Measurements from ENCODE around the gene CCR7.
"Not testable (repeated sequence)": the region's sequence is repeated elsewhere in the genome, so short reads cannot be mapped to it uniquely, and the experiment has no call there.

The CCR7 gene

DNA sequence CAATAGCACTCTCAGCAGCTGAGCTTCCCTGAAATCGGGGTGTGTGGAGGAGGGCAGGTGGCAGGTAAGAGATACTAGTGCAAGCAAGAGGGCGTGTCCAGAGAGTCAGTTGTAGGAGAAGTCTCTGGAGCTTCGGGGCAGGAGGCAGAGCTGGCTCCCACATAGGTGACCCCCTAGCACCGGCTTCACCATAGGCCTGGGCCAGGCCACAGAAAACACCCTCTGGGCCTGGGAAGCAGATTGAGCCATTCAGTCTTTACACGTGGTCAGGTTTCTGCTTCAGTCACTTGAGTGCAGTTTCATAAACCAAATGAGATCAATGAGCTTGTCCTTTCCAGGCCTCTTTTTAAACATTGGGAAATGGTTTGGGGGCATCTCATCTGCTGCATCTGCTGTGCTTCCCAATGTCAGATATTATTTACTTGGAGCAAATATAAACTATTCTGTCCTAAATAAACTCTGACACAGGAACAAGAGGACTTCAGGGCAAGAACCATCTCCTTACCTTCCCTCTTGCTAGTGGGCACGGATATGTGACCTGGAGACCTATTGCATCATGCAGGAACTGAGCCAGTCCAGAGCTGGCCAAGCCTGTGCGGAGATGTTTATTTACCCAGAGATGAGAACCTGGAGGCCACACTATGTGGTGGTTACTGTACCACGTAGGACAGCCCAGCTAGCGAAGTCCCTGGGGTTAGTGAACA is 16.1 kb downstream of the CCR7 start:
- no peak for DNase-seq

DNA sequence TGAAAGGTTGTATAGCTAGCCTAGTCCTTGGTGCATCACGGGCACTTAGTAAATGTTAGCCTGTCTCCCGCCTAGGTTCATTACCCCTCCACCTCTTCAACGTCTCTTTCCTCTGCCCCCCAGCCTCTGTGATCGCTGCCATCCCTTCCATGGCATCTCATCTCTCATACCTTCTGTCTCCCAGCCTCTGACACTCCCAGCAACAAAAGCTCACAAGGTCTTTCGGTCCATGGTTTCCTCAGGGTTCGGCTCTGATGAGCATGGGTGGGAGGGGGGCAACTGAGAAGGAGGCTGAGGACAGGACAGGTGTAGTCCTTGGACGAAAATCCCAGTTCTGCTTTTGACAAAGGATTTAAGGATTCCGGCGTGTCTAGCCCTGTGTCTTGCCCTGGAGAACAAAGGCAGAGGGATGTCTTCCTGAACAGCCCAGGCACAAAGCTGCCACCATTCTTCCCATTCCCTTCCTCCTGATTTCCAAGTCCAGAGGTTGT is 16.7 kb downstream of the CCR7 start:
- no peak for DNase-seq

DNA sequence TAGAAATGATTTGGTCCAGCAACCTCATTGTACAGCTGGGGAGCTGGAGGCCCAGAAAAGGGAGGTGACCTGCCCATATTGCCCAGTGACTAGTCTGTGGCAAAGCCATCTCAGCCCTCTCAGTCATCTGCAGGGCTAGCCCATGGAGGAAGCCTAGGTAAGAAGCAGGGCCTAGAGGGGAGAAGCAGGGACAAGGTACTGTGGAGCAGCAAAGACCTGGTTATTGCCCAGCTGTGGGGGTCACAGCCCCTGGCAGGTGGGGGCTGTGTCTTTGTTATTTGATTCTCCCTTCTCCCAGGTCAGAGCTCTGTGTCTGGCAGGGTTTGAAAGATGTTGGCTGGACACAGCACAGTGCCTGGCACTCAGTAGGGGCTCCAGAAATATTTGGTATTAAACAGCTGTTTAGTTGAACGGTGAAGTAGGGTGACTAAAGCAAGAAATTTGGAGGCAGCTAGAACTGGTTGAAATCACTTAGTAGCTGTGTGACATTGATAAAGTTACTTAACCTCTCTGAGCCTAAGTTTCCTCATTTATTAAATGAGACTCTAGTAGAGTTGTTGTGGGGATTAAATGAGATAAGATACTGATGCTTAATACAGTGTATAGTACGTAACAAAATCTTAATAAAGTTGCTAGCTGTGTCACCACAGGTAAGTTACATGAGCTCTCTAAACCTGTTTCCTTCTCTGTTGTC is 17.3 kb downstream of the CCR7 start:
- no peak for DNase-seq

DNA sequence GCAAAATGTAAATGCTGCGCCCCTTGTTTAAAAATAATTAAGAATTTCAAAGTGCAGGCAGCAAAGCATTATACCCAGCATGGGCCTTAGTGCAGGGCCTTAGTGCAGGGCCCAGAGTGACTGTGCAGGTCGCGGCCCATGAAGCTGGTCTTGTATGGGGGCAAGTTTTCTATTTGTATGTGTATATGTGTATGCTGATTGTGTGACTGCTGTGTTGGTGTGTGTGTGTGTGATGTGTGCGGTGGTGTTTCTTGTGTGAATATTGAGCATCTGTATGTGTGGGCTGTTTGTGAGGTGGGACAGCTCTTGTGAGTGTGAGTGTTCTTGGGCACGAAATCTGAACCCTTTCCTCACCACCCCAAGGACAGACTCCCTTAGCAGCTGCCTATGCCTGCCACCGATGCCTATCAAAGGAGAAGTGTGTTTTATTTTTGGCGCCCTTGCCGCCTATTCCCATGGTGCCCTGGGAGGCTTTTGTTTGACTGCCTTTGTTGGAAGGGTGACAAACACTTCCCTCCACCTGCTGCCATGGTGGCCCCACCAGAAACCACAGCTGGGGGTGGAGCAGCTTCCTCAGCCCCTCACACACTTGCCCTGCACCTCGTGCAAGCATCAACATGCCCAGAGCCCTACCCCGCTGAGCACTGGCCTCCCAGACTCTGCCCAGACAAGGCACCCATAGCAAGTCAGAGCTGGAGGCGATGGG is 18.0 kb downstream of the CCR7 start:
- DNase-seq: no peak

DNA sequence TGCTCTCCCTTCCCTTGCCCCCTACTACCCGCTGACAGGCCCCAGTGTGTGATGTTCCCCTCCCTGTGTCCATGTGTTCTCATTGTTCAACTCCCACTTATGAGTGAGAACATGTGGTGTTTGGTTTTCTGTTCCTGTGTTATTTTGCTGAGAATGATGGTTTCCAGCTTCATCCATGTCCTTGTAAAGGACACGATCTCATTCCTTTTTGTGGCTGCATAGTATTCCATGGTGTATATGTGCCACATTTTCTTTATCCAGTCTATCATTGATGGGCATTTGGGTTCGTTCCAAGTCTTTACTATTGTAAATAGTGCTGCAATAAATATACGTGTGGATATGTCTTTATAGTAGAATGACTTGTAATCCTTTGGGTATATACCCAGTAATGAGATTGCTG is 18.8 kb downstream of the CCR7 start:
- not testable (repeated sequence) for DNase-seq

DNA sequence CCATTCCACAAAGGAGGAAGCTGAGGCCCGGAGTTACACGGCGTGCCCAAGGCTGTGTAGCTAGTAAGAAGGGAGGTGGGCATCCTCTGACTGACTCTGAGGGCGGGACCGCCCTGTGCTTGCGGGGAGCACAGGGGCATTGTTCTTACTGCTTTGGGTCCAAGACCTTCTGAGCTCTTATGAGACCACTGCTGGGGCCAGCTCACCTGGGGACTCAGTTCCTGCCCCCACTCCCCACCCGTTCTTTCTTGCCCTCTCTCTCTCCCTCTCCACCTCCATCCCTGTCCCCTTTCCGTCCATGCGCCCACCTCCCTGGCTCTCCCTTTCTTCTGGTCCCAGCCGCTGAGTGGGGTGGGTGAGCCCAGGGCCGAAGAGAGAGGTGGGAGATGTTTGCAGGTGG is 19.6 kb downstream of the CCR7 start:
- no peak for DNase-seq

DNA sequence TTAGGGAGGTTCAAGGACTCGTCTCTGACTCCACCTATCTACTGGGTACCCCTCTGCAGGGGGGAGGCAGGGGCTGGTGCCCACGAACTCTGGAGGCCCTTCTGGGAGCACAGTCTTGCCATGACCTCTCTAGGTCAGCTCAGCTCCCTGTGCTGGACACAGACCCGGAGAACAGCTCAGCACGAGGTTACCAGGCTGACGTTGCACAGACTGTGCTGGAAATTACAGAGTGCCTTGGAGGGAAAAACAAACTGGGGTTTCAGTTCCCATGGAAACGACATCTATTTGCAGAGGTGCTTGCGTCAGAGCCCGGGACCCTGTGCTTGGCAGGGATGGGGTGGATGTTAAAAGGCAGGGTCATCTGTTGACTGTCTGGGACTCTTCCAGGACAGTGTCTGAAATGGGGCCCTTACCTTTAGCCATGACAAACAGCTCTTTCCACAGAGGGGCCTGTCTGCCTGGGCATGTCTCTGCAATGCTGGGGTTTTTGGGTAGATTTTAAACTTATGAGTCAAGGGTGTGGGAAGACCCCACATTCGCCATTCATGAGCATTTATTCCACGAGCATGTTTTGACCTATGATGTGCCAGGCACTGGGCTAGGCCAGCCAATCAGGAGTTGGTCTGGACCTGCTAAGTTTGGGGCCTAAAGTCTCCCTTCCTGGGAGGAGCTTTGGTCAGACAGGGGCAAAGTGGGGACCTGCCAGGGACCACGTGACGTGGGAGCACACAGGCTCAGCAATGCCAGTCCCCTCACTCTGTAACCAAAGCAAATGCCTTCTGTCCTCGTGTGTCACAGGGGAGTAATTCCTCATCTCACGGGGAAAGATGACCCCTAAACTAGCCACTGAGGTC is 22.5 kb downstream of the CCR7 start:
- peak; percentile 89 for DNase-seq

DNA sequence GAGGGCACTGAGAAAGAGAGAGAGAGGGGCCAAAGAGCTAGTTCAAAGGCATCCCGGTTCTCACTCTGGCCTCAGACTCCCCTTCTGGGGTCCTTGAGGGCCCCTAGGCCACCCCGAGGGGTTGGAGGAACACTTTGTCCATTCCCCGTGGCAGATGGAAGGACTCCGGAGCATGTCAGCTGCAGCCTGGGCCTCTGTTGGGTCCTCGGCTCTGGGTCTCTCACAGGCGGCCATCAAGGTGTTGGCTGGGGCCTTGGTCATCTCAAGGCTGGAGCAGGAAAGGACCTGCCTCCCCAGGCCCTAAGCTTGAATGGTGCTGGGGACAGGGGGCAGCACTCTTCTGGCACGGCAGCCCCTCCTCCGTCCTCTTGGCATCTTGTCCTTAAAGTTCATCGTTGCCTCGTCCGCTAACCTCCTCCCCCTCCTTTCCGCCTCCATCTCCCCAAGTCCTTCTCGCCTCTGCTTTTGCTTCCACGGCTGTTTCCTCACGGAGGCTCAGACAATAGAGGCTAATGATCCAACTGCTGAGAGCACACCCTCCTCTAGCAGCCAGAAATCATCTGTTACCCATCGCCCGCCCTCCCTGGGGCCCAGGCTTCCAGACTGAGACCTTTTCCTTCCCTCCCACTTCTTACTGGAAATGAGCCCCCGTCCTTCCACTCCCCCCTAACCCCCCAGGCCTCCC is 23.3 kb downstream of the CCR7 start:
- DNase-seq: no peak

DNA sequence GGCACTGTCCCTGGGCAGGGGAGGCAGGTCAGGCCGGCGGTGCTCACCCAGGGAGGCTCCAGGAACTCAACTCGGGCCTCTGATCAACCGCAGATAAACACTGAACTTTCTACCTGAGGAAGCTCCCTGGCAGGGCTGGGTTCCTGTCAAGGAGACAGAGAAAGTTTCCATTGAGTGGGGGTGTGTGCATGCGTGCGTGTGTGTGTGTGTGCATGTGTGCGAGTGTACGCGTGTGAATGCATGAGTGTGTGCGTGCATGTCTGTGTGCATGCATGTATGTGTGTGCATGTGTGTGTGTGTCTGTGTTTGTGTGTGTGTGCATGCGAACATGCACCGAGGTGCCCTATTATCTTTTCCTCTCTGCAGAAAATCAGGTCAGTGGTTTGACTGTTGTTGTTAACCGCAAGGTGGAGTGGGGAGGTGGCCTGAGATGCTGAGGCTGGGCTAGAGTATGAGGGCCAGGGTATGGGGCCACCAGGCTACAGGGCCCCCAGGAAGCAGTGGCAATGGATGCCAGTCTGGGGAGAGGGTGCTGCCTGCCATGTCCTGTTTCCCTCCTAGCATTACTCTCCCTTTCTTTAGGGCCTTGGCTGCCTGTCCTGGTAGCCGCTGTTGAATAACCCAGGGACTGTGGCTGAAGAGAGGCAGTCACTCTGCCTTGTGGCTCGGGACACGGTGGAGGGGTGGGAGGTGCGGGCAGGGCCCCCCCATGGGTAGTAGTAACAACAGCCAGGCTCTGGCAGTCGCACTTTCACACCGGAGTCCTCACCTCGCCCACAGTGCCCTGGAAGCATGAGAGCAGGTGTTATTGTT is 24.0 kb downstream of the CCR7 start:
- DNase-seq: no peak

DNA sequence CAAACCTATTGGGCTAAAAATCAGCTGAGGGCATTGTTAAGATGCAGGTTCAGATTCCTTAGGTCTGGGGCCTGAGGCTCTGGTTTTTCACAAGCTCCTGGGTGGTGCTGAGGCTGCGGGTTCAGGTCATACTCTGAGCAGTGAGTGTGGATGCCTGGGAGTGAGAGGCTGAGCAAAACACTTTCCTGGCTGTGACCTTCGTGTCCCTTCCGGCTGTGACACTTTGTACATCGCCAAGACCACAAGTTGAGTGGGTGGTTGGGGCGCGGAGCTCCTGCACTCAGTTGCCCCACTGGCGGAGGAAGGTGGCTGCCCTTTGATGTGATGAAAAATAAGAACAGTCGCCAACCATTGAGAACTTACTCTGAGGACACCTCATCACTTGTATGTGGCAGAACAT is 24.8 kb downstream of the CCR7 start:
- no peak for DNase-seq

DNA sequence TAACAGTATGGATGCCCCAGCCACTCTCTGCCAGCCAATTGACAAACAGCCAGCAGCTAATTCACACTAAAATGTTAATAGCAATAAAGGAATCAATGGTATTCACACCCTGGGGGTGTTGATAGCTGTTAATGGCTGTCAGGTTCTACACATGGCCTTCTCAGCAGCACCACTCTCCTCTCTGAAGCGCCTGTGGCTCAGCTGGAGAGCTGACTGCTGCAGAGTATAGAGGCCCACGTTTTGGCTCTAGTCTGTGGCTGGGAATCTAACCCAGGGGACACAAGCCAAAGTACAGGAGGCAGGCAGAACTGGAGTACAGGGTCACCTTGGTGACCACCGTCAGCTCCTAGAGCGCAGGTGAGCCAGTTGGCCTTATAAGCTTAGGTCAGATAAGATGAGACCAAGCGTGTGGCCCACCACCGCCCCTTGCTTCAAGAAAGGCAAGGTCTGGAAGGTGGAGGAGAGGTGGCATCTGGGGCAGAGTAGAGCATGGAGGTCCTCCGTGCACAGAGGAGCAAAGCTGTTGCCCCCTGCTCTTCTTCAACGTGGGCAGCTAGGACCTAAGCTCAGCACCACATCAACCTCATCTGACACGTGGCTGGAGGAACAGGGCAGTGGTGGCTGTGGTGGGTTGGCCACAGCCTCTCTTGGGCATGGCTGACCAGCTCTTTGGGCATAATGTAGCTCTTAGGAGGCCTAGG is 25.4 kb downstream of the CCR7 start:
- no peak for DNase-seq

DNA sequence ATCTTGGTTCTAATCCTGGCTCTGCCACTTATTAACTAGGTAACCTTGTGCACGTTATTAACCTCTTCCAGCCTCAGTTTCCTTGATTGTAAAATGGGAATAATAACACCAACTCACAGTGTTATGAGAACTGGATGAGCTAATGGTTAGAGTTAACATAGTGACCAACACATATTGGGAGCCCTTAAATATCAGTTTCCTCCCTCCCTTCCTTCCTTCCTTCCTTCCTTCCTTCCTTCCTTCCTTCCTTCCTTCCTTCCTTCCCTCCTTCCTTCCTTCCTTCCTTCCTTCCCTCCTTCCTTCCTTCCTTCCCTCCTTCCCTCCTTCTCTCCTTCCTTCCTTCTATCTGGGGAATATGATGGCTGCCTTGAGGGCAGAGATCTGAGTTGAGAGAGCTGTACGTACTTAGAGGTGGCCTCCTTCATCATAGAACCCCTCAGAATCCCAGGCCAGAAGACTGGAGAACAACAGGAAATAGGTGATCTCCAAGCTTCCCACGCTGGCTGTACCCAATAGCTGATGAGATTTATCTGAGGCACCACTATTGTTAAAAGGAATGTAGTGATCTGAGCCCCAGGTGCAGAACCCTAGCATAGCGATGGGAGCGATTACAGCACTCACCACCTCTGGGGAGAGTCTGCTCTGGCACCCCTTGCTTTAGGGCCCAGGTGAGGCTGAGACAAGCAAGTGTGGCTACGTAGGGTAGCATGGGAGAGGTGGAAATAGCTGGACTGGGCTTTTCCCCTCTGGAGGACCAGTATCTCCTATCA is 26.2 kb downstream of the CCR7 start:
- DNase-seq: no peak

DNA sequence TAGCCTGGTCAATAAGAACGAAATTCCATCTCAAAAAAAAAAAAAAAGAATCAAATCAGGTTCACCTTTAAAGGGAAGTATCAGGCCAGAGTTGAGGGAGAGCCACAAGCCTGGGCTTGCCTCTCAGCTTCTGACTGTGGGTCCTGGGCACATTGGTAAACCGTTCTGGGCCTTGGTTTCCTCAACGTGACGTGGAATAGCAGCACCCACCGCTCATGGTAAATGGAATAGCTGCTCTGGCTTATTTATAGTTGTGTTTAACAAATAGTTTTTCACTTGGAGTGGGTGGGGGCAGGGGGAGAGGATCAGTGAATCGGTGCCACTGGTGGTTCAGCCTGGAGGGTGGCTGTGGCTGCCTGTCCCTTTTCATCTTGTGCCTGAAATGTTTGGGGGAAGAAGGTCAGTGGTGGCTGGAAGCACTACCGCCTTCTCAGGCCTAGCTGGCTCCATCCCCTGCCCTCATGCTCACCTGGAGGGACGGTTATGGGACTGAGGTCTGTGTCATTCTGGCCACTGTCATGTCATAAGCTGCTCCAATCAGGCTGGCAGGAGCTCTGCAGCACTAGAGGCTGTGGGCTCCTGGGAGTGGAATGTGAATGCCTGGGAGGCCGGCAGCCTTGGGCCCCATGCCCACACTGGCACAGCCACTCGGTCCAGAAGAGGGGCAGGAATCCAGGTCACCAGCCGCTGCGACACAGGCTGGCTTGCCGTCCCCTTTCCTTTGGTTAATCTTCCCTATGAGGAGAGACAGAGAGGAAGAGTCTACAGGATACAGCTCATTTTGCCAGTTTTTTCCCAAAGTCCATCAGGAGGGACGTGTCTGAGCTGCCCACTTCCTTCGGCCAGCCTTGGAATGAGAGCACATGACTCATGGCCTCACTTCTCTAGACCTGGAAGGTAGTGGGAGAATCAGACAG is 27.0 kb downstream of the CCR7 start:
- DNase-seq: no peak

DNA sequence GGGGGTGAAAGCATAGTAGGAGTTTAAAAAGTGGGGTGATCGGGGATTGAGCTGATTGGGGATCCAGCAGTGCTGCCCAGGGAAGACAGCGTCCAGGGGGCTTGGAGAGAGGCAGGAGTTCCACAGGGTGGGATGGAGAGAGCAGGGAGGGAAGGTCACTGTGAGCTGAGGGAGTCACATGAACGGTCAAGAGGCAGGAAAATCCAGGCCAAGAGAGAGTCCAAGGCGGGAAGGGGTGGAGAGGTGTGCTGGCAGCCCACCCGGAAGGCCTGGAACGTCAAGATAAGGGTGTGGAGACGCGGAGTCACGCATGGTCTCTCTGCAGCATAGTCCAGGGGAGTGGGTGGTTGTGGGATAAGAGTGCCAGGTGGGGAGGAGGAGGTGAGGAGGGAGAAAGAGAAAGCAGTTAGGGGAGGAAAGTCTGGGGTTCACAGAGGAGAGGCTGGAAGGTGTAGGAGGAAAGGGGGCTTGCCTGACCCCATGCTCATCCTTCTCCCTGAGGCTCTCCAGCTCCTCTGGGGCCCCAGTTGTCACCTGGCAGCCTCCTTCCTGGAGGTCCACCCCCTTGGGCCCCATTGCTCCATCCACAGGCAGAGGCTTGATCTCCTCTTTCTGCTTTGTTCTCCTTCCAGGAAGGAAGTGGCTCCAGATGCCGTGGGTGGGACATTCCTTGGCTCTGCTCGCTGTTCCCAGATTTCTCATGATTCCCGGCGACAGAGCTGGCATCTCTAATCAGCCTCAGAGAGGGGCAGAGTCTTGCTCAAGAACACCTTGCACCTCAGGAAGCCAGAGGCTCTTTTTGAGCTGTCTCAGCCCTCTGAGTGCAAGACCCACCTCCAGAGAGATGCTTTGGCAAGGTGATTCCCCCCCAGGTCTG is 28.7 kb downstream of the CCR7 start:
- peak; percentile 53 for DNase-seq

DNA sequence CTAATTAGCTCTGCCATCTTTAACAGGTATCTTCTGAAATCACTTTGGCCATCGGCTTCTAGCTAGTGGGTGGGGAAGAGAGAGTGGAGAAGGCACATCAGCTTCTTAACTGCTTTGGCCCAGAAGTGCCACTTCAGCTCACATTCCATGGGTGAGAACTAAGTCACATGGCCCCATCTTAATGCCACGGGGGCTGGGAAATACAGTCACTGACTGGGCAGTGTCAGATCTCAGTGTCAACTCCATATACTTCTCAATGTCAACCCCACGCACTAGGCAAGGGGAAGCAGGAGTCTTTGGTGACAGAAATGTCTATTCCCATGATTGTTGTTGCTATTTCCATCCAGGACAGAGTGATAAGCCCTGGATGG is 29.4 kb downstream of the CCR7 start:
- DNase-seq: peak; percentile 47

DNA sequence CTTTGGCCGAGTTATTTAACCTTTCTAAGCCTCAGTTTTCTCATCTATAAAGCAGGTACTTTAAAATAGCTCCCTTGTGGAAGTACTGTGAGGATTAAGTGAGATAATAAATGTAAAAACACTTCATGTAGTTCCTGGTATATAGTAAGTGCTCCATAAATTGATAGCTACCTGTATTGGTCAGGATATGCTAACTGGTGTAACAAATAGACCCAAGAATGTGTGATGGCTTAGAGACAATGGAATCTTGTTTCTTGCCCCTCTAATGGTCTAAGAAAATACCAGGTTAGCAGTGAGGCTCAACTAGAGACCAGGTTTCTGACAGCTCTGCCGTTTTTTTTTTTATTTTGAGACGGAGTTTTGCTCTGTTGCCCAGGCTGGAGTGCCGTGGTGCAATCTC is 29.8 kb downstream of the CCR7 start:
- no peak for DNase-seq

DNA sequence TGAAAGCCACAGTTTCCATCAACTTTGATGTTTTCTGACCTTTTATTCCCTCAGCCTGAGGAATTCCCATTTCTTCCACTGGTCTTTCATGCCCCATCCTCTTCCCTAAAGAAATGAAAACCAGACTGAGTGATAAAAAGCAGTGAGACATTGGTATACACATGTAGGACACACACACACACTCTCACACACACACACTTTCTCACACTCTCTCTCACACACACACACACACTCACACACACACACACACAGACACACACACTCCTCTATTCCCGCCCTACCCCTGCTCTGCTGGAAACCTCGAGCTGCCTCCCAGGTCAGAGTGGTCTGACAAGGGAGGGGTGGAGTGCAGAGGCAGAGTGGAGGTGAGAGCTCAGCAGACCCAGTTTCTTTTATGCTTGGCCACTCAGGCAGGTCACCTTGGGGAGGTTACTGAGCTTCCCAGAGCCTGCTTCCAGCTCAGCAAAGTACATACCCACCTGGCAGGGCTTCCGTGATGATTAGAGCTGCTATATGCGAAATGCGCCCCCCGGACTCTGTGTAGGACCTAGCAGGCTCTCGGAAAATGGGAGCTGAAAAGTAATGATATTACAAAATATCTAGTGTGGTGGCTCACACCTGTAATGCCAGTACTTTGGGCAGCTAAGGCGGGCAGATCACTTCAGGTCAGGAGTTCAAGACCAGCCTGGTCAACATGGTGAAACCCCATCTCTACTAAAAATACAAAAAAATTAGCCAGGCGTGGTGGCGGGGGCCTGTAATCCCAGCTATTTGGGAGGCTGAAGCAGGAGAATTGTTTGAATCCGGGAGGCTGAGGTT is 30.7 kb downstream of the CCR7 start:
- DNase-seq: peak; percentile 39
